GM19463 (cell line): ENCODE measurements around the gene MDM1.

Experiments
- ATAC-seq: cut with Tn5 transposase; IDR thresholded peaks from one replicate; pipeline ENCODE4 v1.9.1; 2021; ENCODE audit warnings: mild to moderate bottlenecking, moderate library complexity; ENCODE audit not compliant: unreplicated experiment

MDM1 gene

DNA sequence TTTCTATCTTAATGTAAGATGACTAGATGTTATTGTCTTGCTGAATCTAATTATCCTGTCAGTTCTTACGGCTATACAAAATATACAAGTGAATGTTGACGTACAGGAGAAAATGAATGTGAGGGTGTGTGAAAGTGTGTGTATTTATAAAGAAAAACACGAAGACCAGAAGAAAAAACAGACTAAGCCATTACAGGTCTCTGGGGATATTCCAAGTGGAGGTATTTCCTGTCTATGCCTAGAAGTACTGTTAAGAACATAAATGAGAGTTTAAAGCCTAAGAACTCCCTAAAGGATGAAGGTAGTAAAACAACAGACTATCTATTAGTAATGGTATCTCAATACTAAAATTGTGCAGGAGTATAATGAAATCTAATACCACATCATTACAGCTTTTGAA, 7.6 kb downstream of the MDM1 start:
- no peak for ATAC-seq

DNA sequence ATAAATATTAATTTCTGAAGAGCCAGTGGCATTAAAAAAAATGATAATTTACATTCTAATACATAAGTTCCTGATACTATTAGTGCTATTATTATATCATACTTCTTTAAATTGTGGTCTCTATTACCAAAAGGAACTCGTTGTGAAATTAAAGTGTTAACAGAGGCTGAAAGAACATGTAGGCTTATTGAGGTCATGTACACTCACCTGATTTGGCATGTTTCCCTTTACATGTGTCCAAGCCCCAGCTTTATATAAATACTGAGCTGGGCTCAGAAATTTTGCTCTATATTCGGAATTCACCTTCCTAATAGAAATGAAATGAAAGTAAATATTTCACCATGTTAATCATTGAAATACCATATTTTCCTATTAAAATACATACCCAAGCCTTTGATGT, 11.0 kb downstream of the MDM1 start:
- ATAC-seq = no peak

DNA sequence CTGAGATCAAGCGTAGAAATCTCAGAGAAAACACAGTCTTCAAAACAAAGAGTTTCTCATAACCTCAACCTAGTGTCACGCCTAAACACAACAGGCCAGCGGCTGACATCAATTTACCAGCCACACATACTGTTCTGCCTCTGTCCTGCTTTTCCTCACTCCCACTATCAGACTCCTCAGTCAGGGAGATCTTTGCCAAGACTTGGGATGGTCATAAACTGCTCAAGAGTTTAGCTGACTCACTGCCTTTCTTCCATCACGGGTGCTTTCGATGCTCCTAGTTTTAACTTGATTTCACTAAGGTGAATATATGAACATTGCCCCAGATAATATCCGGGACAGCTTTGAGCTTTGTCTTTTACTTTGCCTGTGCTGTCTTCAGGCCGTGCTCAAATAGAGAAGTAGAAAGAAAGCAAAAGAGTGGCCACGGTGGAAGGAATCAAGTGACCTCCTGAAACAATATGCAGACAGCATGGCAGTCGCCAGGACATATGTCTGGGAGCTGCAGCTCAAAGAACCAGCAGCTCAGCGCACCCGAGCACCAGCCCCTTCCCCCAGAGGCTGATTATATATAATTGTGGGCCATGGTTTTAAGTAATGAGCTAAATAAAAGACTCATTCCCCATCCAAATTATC, 12.1 kb downstream of the MDM1 start:
- no peak for ATAC-seq

- ATAC-seq = no peak
Observed at GRCh38 chr12:68317047-68317667, 15.0 kb downstream of the MDM1 start.

GRCh38 chr12:68310370-68310769, 21.8 kb downstream of the MDM1 start:
- no peak for ATAC-seq

DNA sequence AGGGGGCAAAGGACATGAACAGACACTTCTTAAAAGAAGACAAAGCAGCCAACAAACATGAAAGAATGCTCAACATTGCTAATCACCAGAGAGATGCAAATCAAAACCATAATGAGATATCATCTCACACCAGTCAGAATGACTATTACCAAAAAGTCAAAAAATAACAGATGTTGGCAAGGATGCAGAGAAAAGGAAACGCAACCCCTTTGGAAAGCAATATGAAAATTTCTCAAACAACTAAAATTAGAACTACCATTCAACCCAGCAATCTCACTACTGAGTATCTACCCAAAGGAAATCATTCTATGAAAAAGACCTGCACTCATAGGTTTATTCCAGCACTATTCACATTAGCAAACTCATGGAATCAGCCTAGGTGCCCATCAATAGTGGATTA, 25.6 kb downstream of the MDM1 start:
- ATAC-seq = no peak

GRCh38 chr12:68305278-68305677, 26.9 kb downstream of the MDM1 start:
- no peak for ATAC-seq

DNA sequence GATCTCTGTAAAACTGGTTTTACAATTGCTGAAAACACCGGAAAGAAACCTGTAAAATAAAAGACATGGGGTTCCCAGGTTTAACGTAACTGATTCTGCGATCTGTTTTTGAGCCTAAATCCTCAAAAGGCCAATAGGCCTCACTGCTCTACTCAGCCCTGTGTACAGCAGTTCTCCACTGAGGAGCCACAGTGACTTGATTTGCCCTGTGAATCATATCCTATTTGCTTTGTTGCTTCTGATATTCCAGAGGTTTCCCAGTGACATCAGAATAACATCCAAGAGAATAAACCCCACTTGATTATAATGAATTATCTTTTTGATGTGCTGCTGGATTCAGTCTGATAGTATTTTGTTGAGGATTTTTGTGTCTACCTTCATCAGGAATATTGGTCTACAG, 27.5 kb downstream of the MDM1 start:
- no peak for ATAC-seq

DNA sequence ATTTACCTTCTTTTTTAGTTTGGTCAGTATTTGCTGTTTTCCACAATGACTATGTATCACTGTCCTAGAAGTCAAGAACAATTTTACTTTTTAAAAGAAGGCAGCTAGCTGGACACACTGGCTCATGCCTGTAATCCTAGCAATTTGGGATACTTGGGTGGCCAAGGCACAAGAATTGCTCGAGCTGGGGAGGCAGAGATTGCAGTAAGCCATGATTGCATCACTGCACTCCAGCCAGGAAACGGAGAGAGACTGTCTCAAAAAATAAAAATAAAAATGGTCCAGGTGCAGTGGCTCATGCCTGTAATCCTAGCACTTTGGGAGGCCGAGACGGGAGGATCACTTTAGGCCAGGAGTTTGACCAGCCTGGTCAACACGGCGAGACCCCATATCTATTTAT, 28.3 kb downstream of the MDM1 start:
- no peak for ATAC-seq

DNA sequence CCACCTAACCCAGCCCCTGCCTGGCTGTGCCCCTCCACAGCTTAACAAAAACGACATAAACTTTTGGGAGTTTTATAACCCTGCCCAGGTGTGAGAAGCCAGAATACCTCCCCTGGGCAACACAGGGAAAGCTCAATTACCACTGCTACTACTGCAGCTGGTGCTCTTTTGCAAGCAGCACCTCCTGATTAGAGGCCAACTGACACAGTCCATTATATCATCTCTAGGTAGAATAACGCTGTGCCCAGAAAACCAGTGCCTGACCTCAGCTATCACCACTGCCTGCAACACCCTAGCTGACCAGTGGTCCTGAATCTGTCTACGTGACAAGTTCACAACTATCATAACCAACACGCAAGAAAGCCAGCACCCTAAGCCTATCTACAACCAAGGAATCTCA, 34.2 kb downstream of the MDM1 start:
- no peak for ATAC-seq

GRCh38 chr12:68294251-68294650, 37.9 kb downstream of the MDM1 start:
- ATAC-seq = no peak

- ATAC-seq = no peak
Observed at GRCh38 chr12:68293347-68293746, 38.8 kb downstream of the MDM1 start.

- no peak for ATAC-seq
Observed at GRCh38 chr12:68292151-68292943, 39.8 kb downstream of the MDM1 start.

DNA sequence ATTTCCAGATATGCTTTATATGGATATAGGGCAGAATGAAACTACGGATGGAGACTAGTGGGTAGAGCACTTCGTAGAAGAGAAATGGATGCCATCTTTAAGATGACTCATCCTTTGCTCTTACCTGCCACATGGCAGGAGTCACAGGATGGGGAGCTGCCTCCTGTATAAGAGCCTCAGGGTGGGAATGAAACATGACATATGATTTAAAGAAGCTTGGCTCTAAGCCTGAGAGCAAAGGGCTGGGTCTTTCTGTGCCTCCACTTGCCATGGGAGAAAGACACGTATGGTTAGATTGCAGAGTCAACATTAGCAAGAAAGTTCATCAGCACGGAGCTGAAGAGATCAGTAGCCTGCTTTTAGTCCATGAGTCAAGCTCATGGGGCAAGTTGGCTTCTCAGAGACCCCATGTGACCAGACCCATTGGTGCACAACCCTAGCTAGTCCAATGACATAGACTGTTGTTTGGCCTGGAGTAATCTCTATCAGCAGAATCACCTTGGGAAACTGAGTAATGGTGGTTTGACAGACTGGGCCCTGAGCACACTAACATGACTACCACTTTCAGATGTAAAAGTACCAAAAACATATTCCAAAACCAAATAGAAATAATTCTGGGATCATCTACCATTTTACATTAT, 40.6 kb downstream of the MDM1 start:
- ATAC-seq = no peak

DNA sequence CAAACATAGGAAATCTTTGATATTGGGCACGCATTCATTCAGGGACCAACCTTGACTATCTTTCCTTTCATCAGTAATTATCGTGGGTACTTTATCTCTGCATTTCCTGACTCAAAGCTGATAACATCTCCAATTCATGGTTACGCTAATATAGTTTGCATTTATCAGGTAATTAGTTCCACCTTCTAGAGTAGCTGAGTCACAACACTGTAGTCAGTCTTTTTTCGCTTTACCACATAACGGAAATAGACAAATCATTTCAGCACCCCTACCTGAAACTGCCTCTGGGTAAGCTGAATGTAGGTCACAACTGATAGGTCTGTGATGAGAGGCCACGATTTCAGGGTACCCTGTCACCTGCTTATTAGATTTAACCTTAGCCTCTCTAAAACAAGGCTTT, 42.0 kb downstream of the MDM1 start:
- ATAC-seq = peak; percentile 95

DNA sequence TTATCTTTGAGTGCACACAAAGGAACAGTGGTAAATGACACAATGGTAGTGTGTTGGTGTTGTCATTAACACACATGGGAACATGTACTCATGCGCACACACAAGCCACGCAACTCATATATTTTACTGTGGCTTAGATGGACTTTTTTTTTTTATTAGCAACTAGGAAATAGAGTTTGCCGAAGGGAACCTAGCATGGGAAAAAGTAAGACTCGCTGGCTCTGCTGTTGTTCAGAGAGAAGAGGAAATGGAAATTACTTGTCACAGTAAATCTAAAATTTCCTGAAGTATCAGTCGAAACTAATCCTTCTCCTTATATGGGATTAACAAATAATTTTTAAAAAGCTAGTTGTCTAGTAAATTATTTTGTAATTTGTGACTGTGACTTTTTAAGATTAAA, 45.1 kb downstream of the MDM1 start:
- ATAC-seq = no peak

DNA sequence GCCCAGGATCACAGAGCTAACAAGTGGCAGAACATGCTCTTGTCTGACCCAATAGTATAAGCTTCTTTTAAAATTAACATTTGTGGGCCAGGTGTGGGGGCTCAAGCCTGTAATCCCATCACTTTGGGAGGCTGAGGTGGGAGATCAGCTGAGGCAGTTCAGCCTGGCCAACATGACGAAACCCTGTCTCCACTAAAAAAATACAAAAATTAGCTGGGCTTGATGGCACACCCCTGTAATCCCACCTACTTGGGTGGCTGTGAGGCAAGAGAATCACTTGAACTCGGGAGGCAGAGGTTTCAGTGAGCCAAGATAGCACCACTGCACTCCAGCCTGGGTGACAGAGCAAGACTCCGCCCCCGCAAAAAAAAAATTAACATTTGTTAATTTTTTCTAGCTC, 45.8 kb downstream of the MDM1 start:
- no peak for ATAC-seq

DNA sequence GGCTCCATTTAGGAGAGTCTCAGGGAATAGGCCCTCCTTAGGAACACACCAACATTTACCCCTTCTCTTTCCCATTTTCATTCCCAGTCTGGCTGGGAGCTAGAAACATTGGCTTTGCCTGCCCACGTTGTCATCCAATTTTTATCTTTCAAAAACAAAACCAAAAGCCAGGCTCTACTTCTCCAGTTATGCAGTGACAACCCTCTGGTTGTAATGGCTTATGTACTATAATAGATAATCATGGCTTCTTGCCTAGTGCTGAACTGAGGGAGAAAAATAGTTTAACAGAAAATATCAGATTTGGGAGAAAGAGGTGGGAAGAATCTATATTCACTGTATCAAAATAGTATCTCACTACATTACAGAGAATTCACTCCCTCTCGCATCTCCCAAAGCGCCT, 46.6 kb downstream of the MDM1 start:
- no peak for ATAC-seq

GRCh38 chr12:68281322-68282077, 50.7 kb downstream of the MDM1 start:
- no peak for ATAC-seq

GRCh38 chr12:68280240-68280639, 51.9 kb downstream of the MDM1 start:
- ATAC-seq = no peak
